Right lobe of liver (tissue), 6 donors: ENCODE measurements around the gene KIF2C. TPM values are rescaled to one million over a fixed set of nuclear protein-coding genes. Genes with fewer than 3 reads are reported as not detected.

Experiments
- ATAC-seq, 4 donors: fragments of 200-7000 bp; cut with Tn5 transposase; one replicate each; pipeline ENCODE4 v1.9.1; 2020; ENCODE audit warnings: mild to moderate bottlenecking in 4 of 4, moderate library complexity in 4 of 4
- DNase-seq, 3 donors: peaks; one replicate each; pipeline ENCODE4 v3.0.0-alpha.2; 2020
- H3K27ac ChIP-seq, 3 donors: fragments of 200-600 bp; one replicate each; pipeline ENCODE4 v1.8.0; 2022
- H3K27me3 ChIP-seq, 2 donors: fragments of 200-600 bp; one replicate each; pipeline ENCODE4 v1.8.0; 2022
- H3K36me3 ChIP-seq, 4 donors: fragments of 200-600 bp; sonication (generic) in 1 of 4; one replicate each; pipeline versions ENCODE4 v1.5.1 to v1.8.0; 2017 to 2022; ENCODE audit warnings: control low read depth in 1 of 4
- H3K4me1 ChIP-seq, 4 donors: fragments of 200-600 bp; sonication (generic) in 1 of 4; one replicate each; pipeline versions ENCODE4 v1.5.1 to v1.8.0; 2017 to 2022; ENCODE audit warnings: control low read depth in 1 of 4
- H3K4me3 ChIP-seq, 3 donors: fragments of 200-600 bp; one replicate each; pipeline ENCODE4 v1.8.0; 2022
- H3K9me3 ChIP-seq, 4 donors: fragments of 200-600 bp; sonication (generic) in 1 of 4; one replicate each; pipeline versions ENCODE4 v1.5.1 to v1.8.0; 2017 to 2022; ENCODE audit warnings: control low read depth in 1 of 4
- CTCF ChIP-seq, 4 donors: fragments of 200-600 bp in 3 of 4; fragments of 450-650 bp in 1 of 4; IDR thresholded peaks; one replicate each; pipeline versions ENCODE4 v1.5.1 to v1.8.0; 2016 to 2022; ENCODE audit warnings: antibody characterized with exemption in 4 of 4, mild to moderate bottlenecking in 2 of 4
- POLR2A ChIP-seq: fragments of 450-650 bp; IDR thresholded peaks from one replicate; pipeline ENCODE4 v1.6.1; 2017; ENCODE audit warnings: antibody characterized with exemption, mild to moderate bottlenecking
- WGBS: methylation state at CpG from one replicate; pipeline ENCODE4 v1.1.6; 2018; ENCODE audit warnings: low coverage, low lambda C conversion rate; ENCODE audit not compliant: insufficient coverage; ENCODE audit errors: missing lambda C conversion rate; 5-methylcytosine and 5-hydroxymethylcytosine counted together
- intact Hi-C, 2 donors: fragments of 100-400 bp; cut with DNase I; formaldehyde crosslinking; loops; one replicate each; pipeline versions ENCODE4 v1.11.2 to v1.14.1; 2022
- long read RNA-seq: library from polyadenylated mRNA; unstranded; transcript quantifications from one replicate; pipeline ENCODE4 v2.0.0, GENCODE V29; 2019
- total RNA-seq, 6 experiments: library from RNA; depleted of rRNA in 2 of 6; stranded (reverse); fragments of >200 nt in 2 of 6; fragmentation: NEBNext Ultra II Directional in 3 of 6; extraction: Animal tissue kit (Norgen Biotek cat#: 25700) in 3 of 6; gene quantifications; one replicate each; pipeline versions ENCODE4 v1.1.0 to v1.2.4, GENCODE V29; 2016 to 2023
- donor health status: DM: no; HTN: yes; CAD: no.
- donor health status: DM: no; HTN: no; CAD: no.
- donor health status: DM: no; HTN: no; CAD: no.
- donor health status: DM: no; HTN: yes; CAD: no.
- donor health status: DM: no; HTN: yes; CAD: no.

The KIF2C gene
- 1 to 10 TPM in 2 of 6 experiments, under 1 TPM in 3, not detected in 1; 0.22 to 1.4 (median 0.37) TPM for total RNA-seq
- long read RNA-seq, result 0 reads

- ATAC-seq, result peak; percentile 99 to 100 (median 100)
- intact Hi-C loops, result no loop called here
Observed at GRCh38 chr1:44739307-44740178, at the start of gene KIF2C. Gene KIF2C (plus strand): TSS chr1:44739837. CDS start chr1:44739933, 96 bp downstream.

GRCh38 chr1:44693159-44693558 lies 46.5 kb upstream of the KIF2C start:
- H3K36me3 ChIP-seq, result no peaks in the 10 kb centered on the region
- H3K27me3 ChIP-seq, result no peaks in the 10 kb centered on the region
- WGBS, result 72% methylated on average over 2 of the region's 2 CpGs
- TF ChIP-seq CTCF (IDR thresholded peaks at IDR 0.05) (no peak), POLR2A (no peak)
- no peak overlapping the region for H3K4me3 ChIP-seq
- intact Hi-C loops, result no loop called here
- DNase-seq (no peak), ATAC-seq (no peak)
- H3K4me1 ChIP-seq, result no peaks in the 10 kb centered on the region
- H3K9me3 ChIP-seq, result no peaks in the 10 kb centered on the region
- no peak overlapping the region for H3K27ac ChIP-seq

More at GRCh38 chr1:44739307-44740178, at the start of gene KIF2C:
- DNase-seq, result peak; percentile 96 to 98 (median 97)
- peak within 1 kb of the TSS; percentile 43 to 55 (median 45) for H3K4me3 ChIP-seq
- no peaks in the 10 kb centered on the region for H3K36me3 ChIP-seq
- H3K27ac ChIP-seq, result peak within 1 kb of the TSS; percentile 47 to 70 (median 66)
- H3K9me3 ChIP-seq, result no peaks in the 10 kb centered on the region
- WGBS, result under 1% methylated on average over 34 of the region's 57 CpGs
- no peaks in the 10 kb centered on the region for H3K27me3 ChIP-seq
- TF ChIP-seq CTCF (IDR thresholded peaks at IDR 0.05) (peak in 2 of 4 donors; percentile 27 to 33), POLR2A (peak; percentile 74)
- peaks cover 0 to 6% (median 3%) of the 10 kb centered on the region in 4 donors for H3K4me1 ChIP-seq

- Histone ChIP-seq H3K36me3 (no peaks in the 10 kb centered on the region), H3K4me1 (no peaks in the 10 kb centered on the region), H3K9me3 (no peaks in the 10 kb centered on the region), H3K4me3 (no peak overlapping the region), H3K27me3 (no peaks in the 10 kb centered on the region), H3K27ac (no peak overlapping the region)
- DNase-seq (no peak), ATAC-seq (no peak)
- intact Hi-C loops, result no loop called here
- 92% methylated on average over 2 of the region's 3 CpGs for WGBS
- no peak for TF ChIP-seq POLR2A
- TF ChIP-seq CTCF (IDR thresholded peaks at IDR 0.05), result no peak
Observed at GRCh38 chr1:44693900-44694299, 45.7 kb upstream of the KIF2C start.

- Histone ChIP-seq H3K27me3 (no peaks in the 10 kb centered on the region), H3K36me3 (no peaks in the 10 kb centered on the region), H3K4me1 (no peaks in the 10 kb centered on the region), H3K4me3 (no peak overlapping the region), H3K9me3 (no peaks in the 10 kb centered on the region), H3K27ac (no peak overlapping the region)
- ATAC-seq (peak in 1 of 4 donors; percentile 47), DNase-seq (no peak)
- TF ChIP-seq POLR2A, result no peak
- peak in 1 of 4 donors; percentile 3 for TF ChIP-seq CTCF (IDR thresholded peaks at IDR 0.05)
- intact Hi-C loops, result no loop called here
- WGBS, result 74% methylated on average over 4 of the region's 7 CpGs
Observed at GRCh38 chr1:44694863-44695478, 44.7 kb upstream of the KIF2C start.
